K562 (cell line): ENCODE results near the gene PPIE. TPM values are rescaled to one million over a fixed set of nuclear protein-coding genes. Genes with fewer than 3 reads are reported as not detected.
A peak's percentile ranks its signal among the peaks of the same experiment; 100 is the strongest.

Experiments used
- CTCF ChIP-seq, 3 experiments: IDR thresholded peaks in 2 of 3; conservative IDR thresholded peaks in 1 of 3; 2 replicates each; pipeline ENCODE4 v1.5.1; 2011 to 2012; ENCODE audit warnings: low read length in 3 of 3, mild to moderate bottlenecking in 3 of 3, control low read depth in 2 of 3, improper control_type of control experiment in 1 of 3, inconsistent platforms in 1 of 3, low read depth in 1 of 3, mixed read lengths in 1 of 3, moderate library complexity in 1 of 3; ENCODE audit not compliant: insufficient read depth in 2 of 3
- E2F4 ChIP-seq: sonication (generic); formaldehyde crosslinking; IDR thresholded peaks from 2 replicates; pipeline ENCODE4 v1.8.0; 2022; ENCODE audit warnings: mild to moderate bottlenecking, low read depth, missing genetic modification reagents
- IRF9 ChIP-seq: fragments of 450-650 bp; IDR thresholded peaks from 2 replicates; pipeline ENCODE4 v1.6.1; 2016; ENCODE audit warnings: missing biosample characterization, missing genetic modification characterization
- MTA1 ChIP-seq: fragments of 450-650 bp; IDR thresholded peaks from 2 replicates; pipeline ENCODE4 v1.6.1; 2017; ENCODE audit warnings: borderline replicate concordance
- PHF21A ChIP-seq: fragments of 450-650 bp; IDR thresholded peaks from 2 replicates; pipeline ENCODE4 v1.6.1; 2017; ENCODE audit warnings: low read depth, borderline replicate concordance
- PHTF2 ChIP-seq: fragments of 250-450 bp; sonication (Bioruptor Pico); IDR thresholded peaks from 2 replicates; pipeline ENCODE4 v1.5.0; 2021; ENCODE audit warnings: mild to moderate bottlenecking
- PKNOX1 ChIP-seq: fragments of 450-650 bp; IDR thresholded peaks from 2 replicates; pipeline ENCODE4 v1.6.1; 2016
- PPARD ChIP-seq: fragments of 250-450 bp; sonication (Bioruptor Pico); IDR thresholded peaks from 2 replicates; pipeline ENCODE4 v1.8.0; 2022; ENCODE audit warnings: inconsistent platforms, mild to moderate bottlenecking, moderate library complexity
- PURB ChIP-seq: sonication (generic); formaldehyde crosslinking; IDR thresholded peaks from 2 replicates; pipeline ENCODE4 v1.9.0; 2021; ENCODE audit warnings: low read depth, mild to moderate bottlenecking, missing genetic modification reagents
- RFX5 ChIP-seq: IDR thresholded peaks from 2 replicates; pipeline ENCODE4 v1.6.1; 2011; ENCODE audit warnings: low read depth, mild to moderate bottlenecking, improper control_type of control experiment, low read length
- SAFB ChIP-seq: fragments of 200-400 bp; formaldehyde crosslinking; IDR thresholded peaks from 2 replicates; pipeline ENCODE4 v1.6.1; 2017; ENCODE audit warnings: low read depth, low read length, borderline replicate concordance
- STAT6 ChIP-seq: sonication (generic); formaldehyde crosslinking; IDR thresholded peaks from 2 replicates; pipeline ENCODE4 v1.8.1; 2023; ENCODE audit warnings: mild to moderate bottlenecking, missing genetic modification reagents
- TSHZ1 ChIP-seq: fragments of 250-450 bp; sonication (Bioruptor Pico); IDR thresholded peaks from 2 replicates; pipeline ENCODE4 v1.4.0; 2020; ENCODE audit warnings: mild to moderate bottlenecking, moderate library complexity
- ZC3H11A ChIP-seq: IDR thresholded peaks from 2 replicates; pipeline ENCODE4 v1.6.1; 2012; ENCODE audit warnings: low read depth, low read length, improper control_type of control experiment
- ZNF778 ChIP-seq: fragments of 450-650 bp; formaldehyde crosslinking; IDR thresholded peaks from 2 replicates; pipeline ENCODE4 v1.4.0; 2020; ENCODE audit warnings: mild to moderate bottlenecking, moderate library complexity
- polyA plus RNA-seq, 8 experiments: library from polyadenylated mRNA; depleted of rRNA in 4 of 8; stranded (reverse) in 5 of 8; unstranded in 3 of 8; fragments of >200 nt; fragmentation: Nextera tagmentation in 2 of 8; fragmentation: Illumina TruSeq in 1 of 8; extraction: Ambion mirVana in 2 of 8; extraction: Trizol in 1 of 8; gene quantifications; 2 replicates each; pipeline versions ENCODE4 v1.2.1 to v1.2.3, GENCODE V29; 2011 to 2014; ENCODE audit warnings: inconsistent platforms in 1 of 8, missing spikeins in 1 of 8
- total RNA-seq, 7 experiments: library from RNA; depleted of rRNA in 6 of 7; stranded (reverse); fragments of >200 nt in 6 of 7; fragmentation: Illumina TruSeq in 2 of 7; extraction: Trizol in 2 of 7; gene quantifications; 2 replicates each; pipeline versions ENCODE4 v1.2.1 to v1.2.3, GENCODE V29; 2011 to 2021; ENCODE audit warnings: low replicate concordance in 1 of 7

Gene PPIE
- total and polyA plus RNA-seq, 9 of the 15 experiments (the other 6 are each of a cell fraction or from before 2014, with no cell fraction given): 75.4 to 444 (median 131) TPM

GRCh38 chr1:39720094-39720999, 18.3 kb upstream of the PPIE start (continued):
- no peak for TF ChIP-seq STAT6
- no peak for TF ChIP-seq IRF9 (tag)
- peak; percentile 64 to 97 (median 70); a peak in 5 of 6 replicates for TF ChIP-seq CTCF (IDR thresholded peaks at IDR 0.05 in 2 of 3, conservative IDR thresholded peaks at IDR 0.05 in 1 of 3; ENCODE audit: insufficient read depth in 2 of 3, low read depth in 1 of 3, low read length in 3 of 3)
- no peak for TF ChIP-seq E2F4 (CRISPR knock-in tag)
- TF ChIP-seq PPARD (CRISPR knock-in tag): no peak
- no peak for TF ChIP-seq RFX5
- TF ChIP-seq ZNF778: no peak
- no peak for TF ChIP-seq MTA1
- no peak for TF ChIP-seq PHTF2 (CRISPR knock-in tag)
- no peak for TF ChIP-seq ZC3H11A
- no peak for TF ChIP-seq SAFB
- no peak for TF ChIP-seq PHF21A
- TF ChIP-seq PKNOX1: no peak
- TF ChIP-seq TSHZ1 (CRISPR knock-in tag): no peak
- no peak for TF ChIP-seq PURB (CRISPR knock-in tag)
